Psoas muscle (tissue), 8 donors: ENCODE results near the gene BCL11A. TPM values are rescaled to one million over a fixed set of nuclear protein-coding genes. Genes with fewer than 3 reads are reported as not detected.

Source experiments
- ATAC-seq, 4 donors: fragments of 200-7000 bp; cut with Tn5 transposase; one replicate each; pipeline ENCODE4 v1.9.1; 2020; ENCODE audit warnings: moderate library complexity in 3 of 4, mild to moderate bottlenecking in 2 of 4
- DNase-seq, 2 donors: peaks; one replicate each; pipeline ENCODE4 v3.0.0-alpha.2; 2020
- H3K27ac ChIP-seq: fragments of 200-600 bp; one replicate; pipeline ENCODE4 v1.8.0; 2022
- H3K27me3 ChIP-seq, 3 donors: fragments of 200-600 bp in 1 of 3; one replicate each; pipeline versions ENCODE4 v1.6.1 to v1.8.0; 2013 to 2022; ENCODE audit warnings: low read length in 2 of 3, mild to moderate bottlenecking in 2 of 3, moderate library complexity in 1 of 3; ENCODE audit not compliant: insufficient read depth in 3 of 3
- H3K36me3 ChIP-seq, 2 donors: fragments of 200-600 bp in 1 of 2; one replicate each; pipeline versions ENCODE4 v1.6.1 to v1.8.0; 2013 to 2022; ENCODE audit warnings: low read depth in 1 of 2, mild to moderate bottlenecking in 1 of 2, moderate library complexity in 1 of 2; ENCODE audit not compliant: insufficient read depth in 1 of 2
- H3K4me1 ChIP-seq: fragments of 200-600 bp; one replicate; pipeline ENCODE4 v1.8.0; 2022
- H3K4me3 ChIP-seq: fragments of 200-600 bp; one replicate; pipeline ENCODE4 v1.8.0; 2022; ENCODE audit warnings: mild to moderate bottlenecking
- H3K9me3 ChIP-seq: fragments of 200-600 bp; one replicate; pipeline ENCODE4 v1.8.0; 2022
- WGBS, 3 donors: extraction: QIAGEN DNeasy Blood & Tissue Kit; methylation state at CpG; one replicate each; pipeline versions ENCODE4 v1.1.6 to v1.1.7; 2013; 5-methylcytosine and 5-hydroxymethylcytosine counted together
- intact Hi-C, 2 donors: fragments of 100-400 bp; cut with DNase I; formaldehyde crosslinking; loops; one replicate each; pipeline versions ENCODE4 v1.11.0 to v1.14.2; 2022
- polyA plus RNA-seq, 3 donors: library from polyadenylated mRNA; stranded (reverse); fragments of 200-250 nt; gene quantifications; one replicate each; pipeline ENCODE4 v1.2.3, GENCODE V29; 2013
- total RNA-seq, 4 donors: library from RNA; stranded (reverse); fragmentation: NEBNext Ultra II Directional in 2 of 4; extraction: Animal tissue kit (Norgen Biotek cat#: 25700) in 2 of 4; gene quantifications; one replicate each; pipeline versions ENCODE4 v1.2.1 to v1.2.4, GENCODE V29; 2021 to 2023
- TF ChIP-seq, protein P1 (sequence below): fragments of 200-600 bp; IDR thresholded peaks from one replicate; pipeline ENCODE4 v1.8.0; 2022; ENCODE audit warnings: antibody characterized with exemption
- donor health status: healthy with polysubstance abuse.
- donor health status: DM: no; HTN: no; CAD: no; lungs with moderate emphysema.
- donor health status: Bipolar disorder and iron deficiency.
- donor health status: healthy.
- donor health status: DM: yes; HTN: yes; CAD: no.
- donor health status: DM: no; HTN: no; CAD: no.
- donor health status: DM: no; HTN: no; CAD: no.
- donor health status: DM: yes; HTN: yes; CAD: no.

Gene BCL11A
- total and polyA plus RNA-seq, 7 donors: 0.01 to 0.66 (median 0.39) TPM; not detected in 1

DNA sequence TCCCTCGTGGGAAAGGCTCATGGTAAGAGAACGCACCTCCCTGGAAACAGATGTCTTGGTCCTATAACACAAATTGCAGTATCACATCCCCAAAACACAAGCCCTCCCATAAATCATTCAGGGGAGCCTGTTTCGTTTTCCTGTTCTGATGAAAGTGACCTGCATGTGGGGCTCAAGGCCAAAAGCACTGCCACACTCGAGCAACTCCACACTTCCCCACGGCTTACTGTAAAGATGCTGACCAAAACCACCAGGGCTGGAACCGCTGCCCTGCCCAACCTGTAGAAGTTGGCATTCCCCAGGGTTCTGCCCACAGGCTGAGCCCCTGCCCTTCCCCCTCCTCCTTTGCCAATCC, 139.7 kb downstream of the BCL11A start:
- DNase-seq (no peak), ATAC-seq (no peak)
- WGBS, 3 donors: 64 to 69% (median 65%) methylated on average over 6 of the region's 6 CpGs
- intact Hi-C loops: no loop called here
- Histone ChIP-seq H3K4me3 (no peak overlapping the region), H3K36me3 (no peaks in the 10 kb centered on the region), H3K4me1 (peaks cover 4% of the 10 kb centered on the region), H3K27ac (no peak overlapping the region), H3K27me3 (no peaks in the 10 kb centered on the region), H3K9me3 (no peaks in the 10 kb centered on the region)
- TF ChIP-seq, protein P1, sequence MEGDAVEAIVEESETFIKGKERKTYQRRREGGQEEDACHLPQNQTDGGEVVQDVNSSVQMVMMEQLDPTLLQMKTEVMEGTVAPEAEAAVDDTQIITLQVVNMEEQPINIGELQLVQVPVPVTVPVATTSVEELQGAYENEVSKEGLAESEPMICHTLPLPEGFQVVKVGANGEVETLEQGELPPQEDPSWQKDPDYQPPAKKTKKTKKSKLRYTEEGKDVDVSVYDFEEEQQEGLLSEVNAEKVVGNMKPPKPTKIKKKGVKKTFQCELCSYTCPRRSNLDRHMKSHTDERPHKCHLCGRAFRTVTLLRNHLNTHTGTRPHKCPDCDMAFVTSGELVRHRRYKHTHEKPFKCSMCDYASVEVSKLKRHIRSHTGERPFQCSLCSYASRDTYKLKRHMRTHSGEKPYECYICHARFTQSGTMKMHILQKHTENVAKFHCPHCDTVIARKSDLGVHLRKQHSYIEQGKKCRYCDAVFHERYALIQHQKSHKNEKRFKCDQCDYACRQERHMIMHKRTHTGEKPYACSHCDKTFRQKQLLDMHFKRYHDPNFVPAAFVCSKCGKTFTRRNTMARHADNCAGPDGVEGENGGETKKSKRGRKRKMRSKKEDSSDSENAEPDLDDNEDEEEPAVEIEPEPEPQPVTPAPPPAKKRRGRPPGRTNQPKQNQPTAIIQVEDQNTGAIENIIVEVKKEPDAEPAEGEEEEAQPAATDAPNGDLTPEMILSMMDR: no peak

DNA sequence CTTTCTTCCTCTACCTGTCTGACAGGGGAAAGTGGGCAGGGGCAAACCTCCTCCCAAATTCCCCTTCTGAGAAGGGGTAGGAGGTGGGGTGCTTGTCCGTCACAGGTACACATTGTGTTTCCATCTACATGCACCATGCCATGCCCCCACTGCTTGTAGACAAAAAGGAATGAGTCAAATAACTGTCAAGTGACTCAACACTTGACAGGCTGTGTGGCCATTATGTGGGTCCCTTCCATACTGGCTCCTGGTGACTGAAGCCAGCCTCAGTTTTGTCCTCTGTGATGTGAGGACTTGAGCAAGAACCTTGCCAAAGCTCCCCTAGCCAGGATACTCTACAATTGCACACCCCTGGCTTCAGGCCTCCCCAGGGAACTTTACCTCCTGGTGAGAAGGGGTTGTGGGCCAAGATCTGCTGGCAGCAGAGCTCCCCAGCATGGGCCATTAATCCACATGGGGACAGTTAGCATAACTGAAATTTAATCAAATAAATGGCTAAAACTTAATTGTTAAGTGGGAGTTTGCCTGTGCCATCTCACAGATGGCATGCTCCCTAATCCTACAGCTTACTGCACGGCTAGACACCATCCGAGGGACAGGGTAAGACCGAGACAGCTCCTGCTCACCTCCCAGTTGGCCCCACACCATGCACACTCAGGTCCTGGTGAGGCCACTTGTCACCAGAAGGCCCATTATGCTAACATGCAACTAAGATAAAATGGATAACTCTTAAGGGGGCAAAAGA, 140.2 kb downstream of the BCL11A start:
- no peaks in the 10 kb centered on the region for H3K27me3 ChIP-seq
- H3K4me1 ChIP-seq: peaks cover 4% of the 10 kb centered on the region
- H3K4me3 ChIP-seq: no peak overlapping the region
- TF ChIP-seq, protein P1: no peak
- no peaks in the 10 kb centered on the region for H3K36me3 ChIP-seq
- ATAC-seq (no peak), DNase-seq (no peak)
- H3K27ac ChIP-seq: no peak overlapping the region
- intact Hi-C loops: no loop called here
- WGBS, 3 donors: 64 to 87% (median 71%) methylated on average over 4 of the region's 4 CpGs
- H3K9me3 ChIP-seq: no peaks in the 10 kb centered on the region

DNA sequence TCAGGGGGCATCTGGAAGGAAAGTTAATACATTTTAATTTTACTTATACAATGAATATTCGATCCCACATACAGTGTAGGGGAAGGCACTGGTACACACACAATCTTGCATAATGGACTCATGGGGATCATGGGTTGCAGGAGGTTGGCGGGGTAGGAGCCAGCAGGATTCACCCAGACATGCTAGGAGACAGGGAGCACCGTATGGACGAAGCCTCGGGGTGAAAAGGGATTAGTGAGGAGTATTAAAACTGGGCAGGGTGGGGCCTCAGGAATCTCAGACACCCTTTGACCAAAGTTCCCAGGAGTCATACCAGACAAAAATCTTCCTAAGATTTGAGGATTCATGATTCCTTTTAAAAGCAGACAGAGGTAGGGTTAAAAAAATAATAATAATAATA, 140.8 kb downstream of the BCL11A start:
- H3K27ac ChIP-seq: no peak overlapping the region
- TF ChIP-seq, protein P1: no peak
- ATAC-seq: no peak
- H3K27me3 ChIP-seq: no peaks in the 10 kb centered on the region
- DNase-seq: no peak
- H3K4me1 ChIP-seq: peaks cover 4% of the 10 kb centered on the region
- intact Hi-C loops: no loop called here
- no peaks in the 10 kb centered on the region for H3K36me3 ChIP-seq
- 75 to 82% (median 77%) methylated on average over 5 of the region's 5 CpGs for WGBS, 3 donors
- H3K4me3 ChIP-seq: no peak overlapping the region
- H3K9me3 ChIP-seq: no peaks in the 10 kb centered on the region

DNA sequence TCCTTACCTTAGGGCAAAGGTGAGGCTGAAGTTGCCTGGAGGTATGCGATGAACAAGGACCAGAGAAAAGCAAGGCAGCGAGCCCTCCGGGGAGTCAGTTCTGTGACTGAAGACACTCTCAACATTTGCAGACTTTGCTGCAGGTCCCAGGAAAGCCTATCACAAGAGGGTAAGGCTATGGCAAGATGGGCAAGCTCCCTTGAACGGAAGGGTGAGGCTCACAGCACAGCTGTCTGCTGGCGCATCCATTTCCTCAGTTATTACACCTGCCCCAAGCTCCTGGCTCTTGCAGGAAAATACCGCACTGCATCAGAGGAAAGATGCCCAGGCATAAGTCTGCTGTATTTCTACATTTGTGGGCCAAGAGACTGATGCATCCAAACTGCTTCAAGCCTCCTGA, 141.4 kb downstream of the BCL11A start:
- intact Hi-C loops: no loop called here
- H3K27me3 ChIP-seq: no peaks in the 10 kb centered on the region
- H3K9me3 ChIP-seq: no peaks in the 10 kb centered on the region
- ATAC-seq (no peak), DNase-seq (no peak)
- WGBS, 3 donors: 87 to 92% (median 88%) methylated on average over 6 of the region's 6 CpGs
- no peaks in the 10 kb centered on the region for H3K36me3 ChIP-seq
- H3K4me1 ChIP-seq: peaks cover 4% of the 10 kb centered on the region
- TF ChIP-seq, protein P1: no peak
- H3K27ac ChIP-seq: no peak overlapping the region
- no peak overlapping the region for H3K4me3 ChIP-seq

DNA sequence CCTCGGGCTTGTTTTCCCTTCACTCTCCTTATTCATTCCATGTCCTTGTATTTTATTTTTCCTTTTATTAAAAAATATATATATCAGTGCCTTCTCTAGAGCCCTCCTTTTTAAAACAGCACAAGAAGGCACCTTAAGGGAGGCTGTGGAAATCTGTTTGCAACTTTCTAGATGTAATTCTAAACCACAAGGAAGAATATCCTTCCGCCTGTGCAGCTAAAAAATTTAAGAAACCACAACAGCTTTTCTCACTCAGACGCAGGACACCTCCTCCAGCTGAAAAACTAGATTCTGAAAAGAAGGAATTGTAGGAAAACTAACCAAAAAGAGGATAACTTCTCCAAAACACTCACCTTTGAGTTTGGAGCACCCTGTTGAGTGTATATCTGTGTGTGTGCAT, 142.2 kb downstream of the BCL11A start:
- DNase-seq: no peak
- H3K27me3 ChIP-seq: no peaks in the 10 kb centered on the region
- intact Hi-C loops: no loop called here
- TF ChIP-seq, protein P1: no peak
- ATAC-seq: no peak
- no peak overlapping the region for H3K4me3 ChIP-seq
- peaks cover 4% of the 10 kb centered on the region for H3K4me1 ChIP-seq
- no peaks in the 10 kb centered on the region for H3K9me3 ChIP-seq
- H3K36me3 ChIP-seq: no peaks in the 10 kb centered on the region
- WGBS, 3 donors: 62 to 70% (median 67%) methylated on average over 3 of the region's 3 CpGs
- no peak overlapping the region for H3K27ac ChIP-seq
